H1 (cell line): ENCODE data around the gene SERPINE2. TPM values are rescaled to one million over a fixed set of nuclear protein-coding genes. Genes with fewer than 3 reads are reported as not detected.
A peak's percentile ranks its signal among the peaks of the same experiment; 100 is the strongest.

ENCODE experiments used
- ATF2 ChIP-seq: IDR thresholded peaks from 2 replicates; pipeline ENCODE4 v1.6.1; 2012; ENCODE audit warnings: low read length, inconsistent platforms
- BACH1 ChIP-seq: IDR thresholded peaks from 2 replicates; pipeline ENCODE4 v1.6.1; 2012; ENCODE audit warnings: low read length, improper control_type of control experiment
- BCL11A ChIP-seq, 2 experiments: IDR thresholded peaks; one replicate each; pipeline ENCODE4 v1.6.1; 2011; ENCODE audit warnings: low read depth in 2 of 2, low read length in 2 of 2, mild to moderate bottlenecking in 2 of 2
- CTBP2 ChIP-seq: IDR thresholded peaks from 2 replicates; pipeline ENCODE4 v1.7.0; 2011; ENCODE audit warnings: borderline replicate concordance, mild to moderate bottlenecking, moderate library complexity, mixed read lengths, low read length; ENCODE audit not compliant: insufficient read depth, insufficient read length
- CTCF ChIP-seq, 3 experiments: IDR thresholded peaks; 1 replicate in 2 of 3; 2 replicates in 1 of 3; pipeline versions ENCODE4 v1.5.1 to v1.6.1; 2011; ENCODE audit warnings: low read length in 3 of 3, mild to moderate bottlenecking in 3 of 3, inconsistent platforms in 2 of 3, low read depth in 1 of 3, moderate library complexity in 1 of 3; ENCODE audit not compliant: insufficient read depth in 1 of 3; ENCODE audit errors: control extremely low read depth in 1 of 3
- E2F6 ChIP-seq: IDR thresholded peaks from 2 replicates; pipeline ENCODE4 v1.6.1; 2012; ENCODE audit warnings: inconsistent platforms
- GABPA ChIP-seq: IDR thresholded peaks from 2 replicates; pipeline ENCODE4 v1.6.1; 2011; ENCODE audit warnings: mild to moderate bottlenecking, low read length, moderate library complexity, borderline replicate concordance; ENCODE audit not compliant: insufficient read depth
- HDAC6 ChIP-seq: IDR thresholded peaks from one replicate; pipeline ENCODE4 v1.7.1; 2012; ENCODE audit warnings: low read depth, mild to moderate bottlenecking, inconsistent platforms, low read length, moderate library complexity
- MAFK ChIP-seq: IDR thresholded peaks from 2 replicates; pipeline ENCODE4 v1.6.1; 2012; ENCODE audit warnings: low read depth, mild to moderate bottlenecking, improper control_type of control experiment, low read length
- MAX ChIP-seq: IDR thresholded peaks from 2 replicates; pipeline ENCODE4 v1.6.1; 2012; ENCODE audit warnings: inconsistent platforms
- POLR2A ChIP-seq, 2 experiments: IDR thresholded peaks; 1 replicate in 1 of 2; 2 replicates in 1 of 2; pipeline ENCODE4 v1.6.1; 2011; ENCODE audit warnings: low read depth in 2 of 2, low read length in 2 of 2, mild to moderate bottlenecking in 2 of 2; ENCODE audit errors: control extremely low read depth in 1 of 2
- SP1 ChIP-seq: IDR thresholded peaks from 2 replicates; pipeline ENCODE4 v1.6.1; 2011; ENCODE audit warnings: low read depth, low read length
- SRF ChIP-seq: IDR thresholded peaks from 2 replicates; pipeline ENCODE4 v1.6.1; 2011; ENCODE audit warnings: mild to moderate bottlenecking, low read depth, low read length, moderate library complexity
- SUZ12 ChIP-seq: fragments of 200-600 bp; sonication (generic); IDR thresholded peaks from 2 replicates; pipeline ENCODE4 v1.6.1; 2012; ENCODE audit warnings: mild to moderate bottlenecking, inconsistent platforms, low read length, moderate library complexity, mixed read lengths
- TBP ChIP-seq: IDR thresholded peaks from 2 replicates; pipeline ENCODE4 v1.6.1; 2011; ENCODE audit warnings: low read depth, low read length, improper control_type of control experiment
- TCF12 ChIP-seq: IDR thresholded peaks from 2 replicates; pipeline ENCODE4 v1.6.1; 2011; ENCODE audit warnings: low read depth, mild to moderate bottlenecking, low read length
- ZNF274 ChIP-seq: IDR thresholded peaks from 2 replicates; pipeline ENCODE4 v1.7.0; 2012; ENCODE audit warnings: low read length, borderline replicate concordance; ENCODE audit errors: extremely low read depth
- polyA plus RNA-seq, 7 experiments: library from polyadenylated mRNA; depleted of rRNA in 3 of 7; stranded (reverse) in 5 of 7; unstranded in 2 of 7; fragments of >200 nt in 5 of 7; fragments of 200-250 nt in 2 of 7; gene quantifications; 1 replicate in 5 of 7; 2 replicates in 1 of 7; 4 replicates in 1 of 7; pipeline versions ENCODE4 v1.2.1 to v1.2.3, GENCODE V29; 2011 to 2013; ENCODE audit warnings: missing spikeins in 2 of 7, mixed read lengths in 2 of 7
- total RNA-seq: library from RNA; stranded (reverse); fragmentation: NEBNext Ultra II Directional; extraction: Animal tissue kit (Norgen Biotek cat#: 25700); gene quantifications from 2 replicates; pipeline ENCODE4 v1.2.1, GENCODE V29; 2021

SERPINE2 gene
- total and polyA plus RNA-seq, 2 of the 8 experiments (the other 6 are each of a cell fraction or from before 2014, with no cell fraction given), result 26.2 to 76.0 TPM

GRCh38 chr2:223957092-223957851 lies 81.8 kb downstream of the SERPINE2 start, which contains the start of gene MRPL44 (continued):
- TF ChIP-seq BACH1 (no peak), BCL11A (IDR thresholded peaks at IDR 0.05; ENCODE audit: low read depth in 2 of 2, low read length in 2 of 2) (no peak), MAX (peak; percentile 76; the same call in 1 of the 2 replicates), HDAC6 (no peak), SRF (peak; percentile 56), CTBP2 (peak; percentile 83), TBP (peak; percentile 93), SP1 (peak; percentile 79; the same call in 1 of the 2 replicates), TCF12 (0 out of 2 replicates have a peak, but pooled peaks have one; percentile 64), SUZ12 (no peak), ATF2 (0 out of 2 replicates have a peak, but pooled peaks have one; percentile 57), MAFK (no peak), GABPA (peak; percentile 99), E2F6 (no peak), ZNF274 (no peak), POLR2A (IDR thresholded peaks at IDR 0.05; ENCODE audit: control extremely low read depth in 1 of 2, low read depth in 2 of 2, low read length in 2 of 2) (peak; percentile 90 to 92), CTCF (IDR thresholded peaks at IDR 0.05; ENCODE audit: control extremely low read depth in 1 of 3, insufficient read depth in 1 of 3, low read depth in 1 of 3, low read length in 3 of 3) (no peak)
